Lower lobe of right lung (tissue), 2 donors: ENCODE measurements around the gene KANSL3. TPM values are rescaled to one million over a fixed set of nuclear protein-coding genes. Genes with fewer than 3 reads are reported as not detected.

ENCODE experiments used
- ATAC-seq, 2 donors: fragments of 200-7000 bp; cut with Tn5 transposase; one replicate each; pipeline ENCODE4 v1.9.1; 2020 to 2022; ENCODE audit warnings: mild to moderate bottlenecking in 2 of 2, moderate library complexity in 2 of 2
- DNase-seq: peaks from one replicate; pipeline ENCODE4 v3.0.0-alpha.2; 2020
- H3K27ac ChIP-seq: fragments of 200-600 bp; one replicate; pipeline ENCODE4 v1.8.0; 2022
- H3K27me3 ChIP-seq: fragments of 200-600 bp; one replicate; pipeline ENCODE4 v1.8.0; 2022; ENCODE audit warnings: low read depth
- H3K36me3 ChIP-seq: fragments of 200-600 bp; one replicate; pipeline ENCODE4 v1.8.0; 2022; ENCODE audit warnings: mild to moderate bottlenecking
- H3K4me1 ChIP-seq: fragments of 200-600 bp; one replicate; pipeline ENCODE4 v1.8.0; 2022
- H3K4me3 ChIP-seq: fragments of 200-600 bp; one replicate; pipeline ENCODE4 v1.8.0; 2022; ENCODE audit warnings: mild to moderate bottlenecking
- H3K9me3 ChIP-seq: fragments of 200-600 bp; one replicate; pipeline ENCODE4 v1.8.0; 2022
- intact Hi-C: fragments of 100-400 bp; cut with DNase I; formaldehyde crosslinking; loops from one replicate; pipeline ENCODE4 v1.11.0; 2022
- total RNA-seq: library from RNA; stranded (reverse); fragmentation: NEBNext Ultra II Directional; extraction: Animal tissue kit (Norgen Biotek cat#: 25700); gene quantifications from one replicate; pipeline ENCODE4 v1.2.1, GENCODE V29; 2021
- TF ChIP-seq, protein P1 (sequence below): fragments of 200-600 bp; IDR thresholded peaks from one replicate; pipeline ENCODE4 v1.8.0; 2022; ENCODE audit warnings: antibody characterized with exemption, mild to moderate bottlenecking
- donor health status: DM: no; HTN: yes; CAD: no; lungs with severe emphysema.

Gene KANSL3
- total RNA-seq, 1 donor from 2014 or later: 45.0 TPM

DNA sequence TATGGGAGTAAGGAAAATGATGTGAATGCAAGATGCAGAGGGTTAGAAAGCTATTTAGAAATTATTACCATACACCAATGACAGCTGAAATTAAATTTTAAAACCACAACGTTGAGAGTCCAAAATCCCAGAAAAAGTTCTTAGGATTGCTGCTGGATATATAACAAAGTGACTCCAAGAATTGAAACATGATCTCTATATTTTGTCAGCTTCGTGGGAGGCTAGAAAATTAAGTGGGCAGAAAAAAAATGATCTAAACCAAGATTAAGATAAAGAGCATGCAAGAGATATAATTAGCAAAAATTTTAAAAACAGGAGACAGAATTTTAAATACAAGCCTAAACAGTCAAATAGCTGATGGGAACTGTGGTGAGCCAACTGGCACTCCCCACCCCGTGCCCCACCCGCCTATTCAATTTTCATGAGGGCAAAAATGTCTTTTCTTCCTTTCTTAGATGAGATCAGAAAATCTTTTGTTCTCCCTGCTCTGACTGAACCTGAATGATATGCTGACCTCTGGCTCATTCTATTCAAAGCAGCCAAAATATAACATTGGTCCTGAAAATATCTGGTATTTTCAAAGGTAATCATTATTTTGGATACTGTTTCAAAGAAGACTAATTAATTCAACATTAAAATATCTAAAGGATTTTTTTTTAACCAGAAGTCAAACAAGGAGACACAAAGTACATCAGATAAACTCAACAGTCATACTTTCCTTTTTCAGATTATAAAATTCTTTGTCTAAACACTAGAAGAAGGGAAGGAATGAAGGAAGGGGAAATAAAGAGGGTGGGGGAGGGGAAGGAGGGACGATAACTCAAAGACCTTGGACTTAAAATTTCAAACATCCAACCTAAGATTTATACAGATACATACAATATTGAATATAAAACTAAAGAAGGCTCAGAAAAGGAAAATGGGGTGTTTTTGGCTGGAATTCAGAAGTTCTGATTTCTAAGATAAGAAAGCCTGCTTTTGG, 12.2 kb downstream of the KANSL3 start:
- Histone ChIP-seq H3K27me3 (no peaks in the 10 kb centered on the region), H3K4me1 (peaks cover 29% of the 10 kb centered on the region), H3K4me3 (no peak overlapping the region), H3K9me3 (no peaks in the 10 kb centered on the region), H3K27ac (peak overlapping the region; percentile 31), H3K36me3 (peaks cover 49% of the 10 kb centered on the region)
- peak in 1 of 2 donors; percentile 31 for ATAC-seq
- DNase-seq: no peak
- TF ChIP-seq, protein P1, sequence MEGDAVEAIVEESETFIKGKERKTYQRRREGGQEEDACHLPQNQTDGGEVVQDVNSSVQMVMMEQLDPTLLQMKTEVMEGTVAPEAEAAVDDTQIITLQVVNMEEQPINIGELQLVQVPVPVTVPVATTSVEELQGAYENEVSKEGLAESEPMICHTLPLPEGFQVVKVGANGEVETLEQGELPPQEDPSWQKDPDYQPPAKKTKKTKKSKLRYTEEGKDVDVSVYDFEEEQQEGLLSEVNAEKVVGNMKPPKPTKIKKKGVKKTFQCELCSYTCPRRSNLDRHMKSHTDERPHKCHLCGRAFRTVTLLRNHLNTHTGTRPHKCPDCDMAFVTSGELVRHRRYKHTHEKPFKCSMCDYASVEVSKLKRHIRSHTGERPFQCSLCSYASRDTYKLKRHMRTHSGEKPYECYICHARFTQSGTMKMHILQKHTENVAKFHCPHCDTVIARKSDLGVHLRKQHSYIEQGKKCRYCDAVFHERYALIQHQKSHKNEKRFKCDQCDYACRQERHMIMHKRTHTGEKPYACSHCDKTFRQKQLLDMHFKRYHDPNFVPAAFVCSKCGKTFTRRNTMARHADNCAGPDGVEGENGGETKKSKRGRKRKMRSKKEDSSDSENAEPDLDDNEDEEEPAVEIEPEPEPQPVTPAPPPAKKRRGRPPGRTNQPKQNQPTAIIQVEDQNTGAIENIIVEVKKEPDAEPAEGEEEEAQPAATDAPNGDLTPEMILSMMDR: no peak
- intact Hi-C loops: no loop called here

DNA sequence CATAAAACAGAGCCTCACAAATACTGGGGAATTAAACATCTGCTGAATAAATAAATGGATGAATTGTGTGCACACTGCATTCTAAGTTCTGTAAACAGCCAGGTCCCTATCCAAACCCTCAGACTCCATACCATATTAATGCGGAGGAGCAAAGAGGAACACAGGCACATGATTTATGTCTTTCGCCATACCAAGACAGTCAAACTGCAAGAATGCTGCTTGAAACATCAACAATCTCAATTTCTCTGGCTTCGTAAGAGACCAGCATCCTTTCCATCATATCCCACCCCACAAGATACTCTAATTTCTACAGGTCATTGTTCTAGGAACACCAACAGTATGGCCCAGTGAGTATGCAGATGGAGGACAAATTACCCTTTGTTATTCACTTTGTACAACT, 15.0 kb downstream of the KANSL3 start:
- no peak overlapping the region for H3K4me3 ChIP-seq
- H3K9me3 ChIP-seq: no peaks in the 10 kb centered on the region
- H3K27me3 ChIP-seq: no peaks in the 10 kb centered on the region
- no peak for DNase-seq
- peak in 1 of 2 donors; percentile 60 for ATAC-seq
- peaks cover 34% of the 10 kb centered on the region for H3K4me1 ChIP-seq
- intact Hi-C loops: no loop called here
- TF ChIP-seq, protein P1: no peak
- no peak overlapping the region for H3K27ac ChIP-seq
- H3K36me3 ChIP-seq: peaks cover 39% of the 10 kb centered on the region

DNA sequence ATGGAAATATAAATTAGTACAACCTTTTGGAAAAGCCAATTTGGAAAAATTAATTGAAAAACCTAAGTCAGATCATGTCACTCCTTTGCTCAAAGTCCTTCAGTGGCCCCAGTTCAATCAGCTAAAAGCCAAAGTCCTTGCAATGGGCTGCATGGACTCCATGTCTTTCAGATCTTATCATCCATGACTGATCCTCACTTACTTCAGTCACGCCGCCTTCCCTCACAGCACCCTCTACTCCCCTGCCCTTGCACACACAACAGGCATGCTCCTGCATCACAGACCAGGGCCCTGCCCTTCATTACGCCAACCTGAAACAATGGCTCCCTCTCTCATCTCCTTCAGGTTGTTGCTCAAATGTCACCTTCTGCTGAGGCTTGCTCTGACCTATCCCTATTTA, 15.6 kb downstream of the KANSL3 start:
- TF ChIP-seq, protein P1: no peak
- Histone ChIP-seq H3K27ac (no peak overlapping the region), H3K27me3 (no peaks in the 10 kb centered on the region), H3K4me3 (no peak overlapping the region), H3K9me3 (no peaks in the 10 kb centered on the region), H3K4me1 (peaks cover 39% of the 10 kb centered on the region), H3K36me3 (peaks cover 37% of the 10 kb centered on the region)
- no peak for DNase-seq
- intact Hi-C loops: no loop called here
- no peak for ATAC-seq

DNA sequence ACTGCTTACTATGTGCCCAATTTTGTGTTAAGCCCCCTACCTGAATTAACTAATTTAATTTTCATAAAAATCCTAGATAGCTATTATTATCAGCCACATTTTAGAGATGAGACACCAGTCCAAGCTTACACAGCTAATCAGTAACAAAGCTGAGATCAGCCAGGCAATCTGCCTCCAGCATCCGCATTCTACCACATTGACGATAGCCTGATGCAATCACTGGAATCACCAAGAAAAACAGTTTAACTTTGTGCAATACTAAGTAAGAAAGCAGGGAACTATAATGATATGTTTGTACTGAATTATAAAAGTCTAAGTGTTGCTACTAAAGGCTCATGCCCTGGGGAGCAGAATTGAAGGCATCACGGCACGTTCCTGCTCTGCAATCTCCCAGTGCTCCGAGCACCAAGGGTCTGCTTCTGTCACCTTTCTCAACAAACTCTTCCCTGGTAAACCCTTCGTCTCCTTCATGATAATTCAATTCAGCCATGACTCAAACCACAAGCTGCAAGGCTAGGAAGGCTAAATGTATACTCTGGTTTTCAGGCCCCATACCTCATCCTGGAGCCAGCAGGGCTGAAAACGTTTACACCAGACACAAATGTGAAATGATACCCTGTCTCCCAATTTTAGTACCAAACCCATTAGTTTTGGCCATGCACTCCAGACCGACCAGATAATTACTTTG, 19.4 kb downstream of the KANSL3 start:
- DNase-seq: no peak
- peak overlapping the region; percentile 20 for H3K27ac ChIP-seq
- H3K27me3 ChIP-seq: no peaks in the 10 kb centered on the region
- peaks cover 65% of the 10 kb centered on the region for H3K36me3 ChIP-seq
- intact Hi-C loops: no loop called here
- peaks cover 33% of the 10 kb centered on the region for H3K4me1 ChIP-seq
- no peaks in the 10 kb centered on the region for H3K9me3 ChIP-seq
- no peak overlapping the region for H3K4me3 ChIP-seq
- TF ChIP-seq, protein P1: no peak
- ATAC-seq: peak; percentile 46 to 54

DNA sequence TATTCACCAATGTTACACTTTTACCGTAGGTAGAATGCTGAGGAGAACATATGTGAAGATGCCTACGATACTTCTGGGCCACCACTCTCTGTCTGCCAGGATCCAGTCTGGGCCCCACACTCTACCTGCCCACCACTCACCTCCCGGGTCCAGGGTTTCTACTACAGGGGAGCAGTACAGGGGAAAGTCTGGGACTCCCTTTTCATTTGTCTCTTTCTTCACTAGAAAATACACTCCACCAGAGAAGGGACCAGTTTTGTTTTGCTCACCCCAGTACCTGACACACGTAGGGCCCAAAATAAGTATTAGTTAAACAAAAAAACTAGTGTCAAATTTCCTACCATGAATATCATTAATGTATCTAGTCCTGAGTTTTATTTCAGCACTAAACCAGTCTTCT, 21.1 kb downstream of the KANSL3 start:
- peak overlapping the region; percentile 66 for H3K27ac ChIP-seq
- intact Hi-C loops: no loop called here

More for the DNA sequence above, 21.1 kb downstream of the KANSL3 start:
- Histone ChIP-seq H3K4me1 (peaks cover 33% of the 10 kb centered on the region), H3K9me3 (no peaks in the 10 kb centered on the region), H3K4me3 (no peak overlapping the region), H3K36me3 (peaks cover 76% of the 10 kb centered on the region), H3K27me3 (no peaks in the 10 kb centered on the region)
- DNase-seq (no peak), ATAC-seq (no peak)
- TF ChIP-seq, protein P1: no peak
